HG02943 (cell line): Measurements from ENCODE around the gene EGFL7.
A peak's percentile ranks its signal among the peaks of the same experiment; 100 is the strongest.
"Not testable (repeated sequence)": the region's sequence is repeated elsewhere in the genome, so short reads cannot be mapped to it uniquely, and the experiment has no call there.

Experiments
- ATAC-seq: cut with Tn5 transposase; IDR thresholded peaks from one replicate; pipeline ENCODE4 v1.9.1; 2021; ENCODE audit warnings: mild to moderate bottlenecking, low read depth, moderate library complexity; ENCODE audit not compliant: unreplicated experiment

Gene EGFL7

DNA sequence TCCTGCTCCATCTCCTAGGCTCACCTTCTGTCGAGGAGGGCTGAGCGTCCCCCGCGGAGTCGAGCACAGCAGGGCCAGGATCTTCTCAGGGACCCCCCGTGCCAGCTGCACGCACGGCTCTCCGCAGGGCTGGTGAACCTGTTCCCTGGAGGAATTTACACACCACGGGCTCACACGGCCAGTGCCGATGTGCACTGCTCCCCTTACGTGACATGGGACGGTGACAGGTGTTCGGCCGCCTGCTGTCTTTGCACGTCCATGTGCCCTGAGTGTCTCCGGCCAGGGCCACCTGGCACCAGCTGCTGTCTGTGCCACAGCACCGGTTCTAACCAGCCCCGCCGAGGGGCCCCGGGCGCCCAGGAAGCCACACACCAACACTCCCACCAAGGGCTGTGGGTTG is 33.2 kb downstream of the EGFL7 start:
- no peak for ATAC-seq

DNA sequence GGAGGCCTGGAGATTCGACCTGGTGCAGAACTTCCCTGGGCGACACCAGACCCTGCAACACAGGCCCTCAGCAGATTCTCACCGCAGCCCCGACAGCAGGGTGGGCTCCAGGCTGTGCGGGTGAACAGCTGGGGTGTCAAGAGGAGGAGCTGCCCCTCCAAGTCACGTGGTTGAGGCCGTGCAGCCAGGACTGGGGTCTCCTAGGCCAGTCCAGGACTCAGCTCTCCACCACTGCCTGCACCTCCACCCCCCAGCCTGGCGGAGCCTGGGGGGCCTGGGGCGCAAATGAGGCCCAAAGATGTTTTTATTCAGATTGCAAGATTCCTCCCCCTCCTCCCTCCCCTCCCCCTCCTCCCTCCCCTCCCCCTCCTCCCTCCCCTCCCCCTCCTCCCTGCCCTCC is 33.8 kb downstream of the EGFL7 start:
- no peak for ATAC-seq

DNA sequence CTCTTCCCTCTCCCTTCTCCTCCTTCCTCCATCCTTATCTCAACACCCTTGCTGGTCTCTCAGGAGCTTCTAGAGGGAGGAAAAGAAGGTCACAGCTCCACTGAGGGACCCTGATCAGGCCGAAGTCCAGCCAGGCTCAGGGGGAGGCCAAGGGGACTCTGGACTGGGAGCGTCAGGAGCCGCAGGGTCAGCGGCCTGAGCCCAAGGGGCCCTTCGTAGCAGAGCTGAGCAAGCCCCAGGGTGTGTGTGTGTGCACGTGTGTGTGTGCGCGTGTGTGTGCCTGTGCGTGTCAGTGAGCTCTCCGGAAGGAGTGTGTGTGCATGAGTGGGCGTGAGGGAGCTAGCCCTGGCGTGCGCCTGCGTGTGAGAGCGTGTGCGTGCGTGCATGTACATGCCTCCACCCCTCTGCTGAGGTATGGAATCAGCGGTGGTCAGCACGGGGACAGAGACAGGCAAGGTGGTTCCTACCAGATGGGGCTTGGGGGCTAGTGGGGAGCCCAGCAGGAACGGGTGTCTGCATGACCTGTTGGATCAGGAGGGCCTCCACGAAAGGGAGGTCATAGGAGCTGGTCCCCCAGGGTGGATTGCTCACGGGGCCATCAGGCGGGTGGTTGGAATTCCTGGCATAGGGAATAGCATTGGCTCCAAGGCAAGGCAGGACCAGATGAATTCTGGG is 34.6 kb downstream of the EGFL7 start:
- no peak for ATAC-seq

DNA sequence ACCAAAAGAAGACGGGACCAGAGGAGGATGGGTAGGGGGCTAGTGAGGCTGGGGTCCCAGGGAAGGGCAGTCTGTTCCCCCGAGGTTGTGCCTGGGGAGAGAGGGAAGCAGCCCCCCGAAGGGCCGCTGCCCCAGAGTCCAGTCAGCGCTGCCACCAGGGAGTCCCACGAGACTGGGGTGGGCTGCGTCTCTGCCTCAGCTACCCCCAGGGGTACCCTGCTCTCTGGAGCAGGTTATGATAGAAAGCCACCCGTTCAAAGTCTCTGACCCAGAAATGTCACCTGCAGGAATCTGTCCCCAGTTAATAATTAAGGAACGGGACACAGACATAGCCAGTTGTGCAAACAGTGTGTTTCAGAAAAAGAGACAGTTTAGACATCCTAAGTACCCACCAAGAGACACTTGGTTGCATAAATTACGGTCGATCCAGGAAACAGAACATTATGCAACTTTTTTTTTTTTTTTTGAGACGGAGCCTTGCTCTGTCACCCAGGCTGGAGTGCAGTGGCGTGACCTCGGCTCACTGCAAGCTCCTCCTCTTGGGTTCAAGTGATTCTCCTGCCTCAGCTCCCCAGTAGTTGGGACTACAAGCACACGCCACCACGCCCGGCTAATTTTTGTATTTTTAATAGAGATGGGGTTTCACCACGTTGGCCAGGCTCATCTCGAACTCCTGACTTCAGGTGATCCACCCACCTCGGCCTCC is 35.3 kb downstream of the EGFL7 start:
- ATAC-seq = no peak

DNA sequence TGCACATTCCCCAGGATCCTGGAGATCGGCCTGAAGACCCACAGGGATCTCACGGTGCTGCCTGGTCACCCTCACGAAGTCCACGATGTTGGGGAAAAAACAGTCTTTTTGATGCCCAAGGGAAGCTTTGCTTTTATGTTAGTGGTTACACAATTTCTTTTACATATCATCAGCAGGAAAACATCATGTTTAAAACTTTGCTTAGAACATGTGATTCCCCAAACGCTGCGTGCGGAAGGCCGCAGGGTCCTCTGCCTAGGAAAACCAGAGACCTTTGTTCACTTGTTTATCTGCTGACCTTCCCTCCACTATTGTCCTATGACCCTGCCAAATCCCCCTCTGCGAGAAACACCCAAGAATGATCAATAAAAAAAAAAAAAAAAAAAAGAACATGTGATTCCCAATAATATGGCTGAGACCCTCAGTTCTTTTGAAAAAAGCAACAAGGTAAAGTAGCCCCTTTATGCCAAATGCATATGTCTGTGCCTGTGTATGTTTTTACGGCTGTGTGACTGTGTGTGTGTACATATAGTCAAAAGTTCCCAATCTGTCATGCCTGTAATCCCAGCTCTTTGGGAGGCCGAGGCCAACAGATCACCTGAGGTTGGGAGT is 36.0 kb downstream of the EGFL7 start:
- ATAC-seq = no peak

DNA sequence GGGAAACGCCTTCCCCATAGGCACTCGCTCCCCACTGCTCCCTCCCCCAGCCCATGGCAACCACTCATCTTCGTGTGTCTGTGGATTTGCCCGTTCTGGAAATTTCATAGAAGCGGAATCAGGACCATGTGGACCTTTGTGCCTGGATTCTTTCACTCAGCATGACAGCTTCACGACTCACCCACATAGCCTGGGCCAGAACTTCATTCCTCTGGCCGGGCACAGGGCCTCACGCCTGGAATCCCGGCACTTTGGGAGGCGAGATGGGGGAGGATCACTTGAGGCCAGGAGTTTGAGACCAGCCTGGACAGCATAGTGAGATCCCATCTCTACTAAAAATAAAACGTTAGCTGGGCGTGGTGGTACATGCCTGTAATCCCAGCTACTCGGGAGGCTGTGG is 37.6 kb downstream of the EGFL7 start:
- ATAC-seq = no peak

DNA sequence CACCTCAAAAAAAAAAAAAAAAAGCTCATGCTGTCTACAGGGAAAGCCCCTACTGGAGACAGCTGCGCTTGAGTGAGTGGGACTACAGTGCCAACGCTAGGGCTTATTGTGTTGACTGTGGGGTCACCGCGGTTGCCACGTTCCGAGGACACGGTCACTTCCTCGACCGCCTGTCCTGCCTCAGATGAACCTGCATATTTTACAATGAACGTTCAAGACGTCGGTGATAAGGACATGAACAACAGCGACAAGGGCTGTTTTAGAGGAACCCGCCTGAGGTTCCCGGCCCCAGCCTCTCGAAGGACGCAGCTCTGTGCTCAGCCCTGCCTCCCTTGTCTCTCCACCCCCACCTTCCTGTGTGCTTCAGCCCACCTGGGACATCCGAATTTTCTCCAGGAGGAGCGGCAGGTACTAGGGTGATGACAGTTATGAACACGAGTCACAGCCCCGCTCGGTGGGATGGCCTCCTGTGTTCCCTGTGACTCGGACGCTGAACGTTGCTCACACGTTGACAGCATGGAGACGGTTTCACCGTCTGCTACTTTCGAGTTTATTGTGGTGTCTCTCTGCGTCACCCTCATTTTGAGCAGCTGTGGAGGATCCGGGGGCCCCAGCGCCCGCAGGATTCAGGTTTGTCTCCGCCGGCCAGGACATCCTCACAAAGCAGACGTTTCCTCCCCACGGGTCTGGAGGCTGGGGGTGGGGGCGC is 38.4 kb downstream of the EGFL7 start:
- ATAC-seq = peak; percentile 52

DNA sequence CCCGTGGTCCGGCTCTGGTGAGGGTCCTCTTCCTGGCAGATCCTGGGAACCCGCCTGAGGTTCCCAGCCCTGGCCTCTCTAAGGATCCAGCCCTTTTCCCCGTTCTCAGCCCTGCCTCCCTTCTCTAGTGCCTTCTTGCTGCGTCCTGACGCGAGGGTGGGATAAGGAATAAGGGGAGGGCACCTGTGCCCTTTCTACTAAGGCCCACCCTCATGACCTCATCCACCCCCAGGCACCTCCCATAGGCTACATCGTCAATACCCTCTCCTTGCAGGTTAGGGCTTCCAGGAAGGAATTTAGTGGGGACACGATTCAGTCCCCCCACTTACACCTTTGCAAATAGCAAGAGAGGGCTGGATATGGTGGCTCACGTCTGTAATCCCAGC is 38.9 kb downstream of the EGFL7 start:
- ATAC-seq = no peak

DNA sequence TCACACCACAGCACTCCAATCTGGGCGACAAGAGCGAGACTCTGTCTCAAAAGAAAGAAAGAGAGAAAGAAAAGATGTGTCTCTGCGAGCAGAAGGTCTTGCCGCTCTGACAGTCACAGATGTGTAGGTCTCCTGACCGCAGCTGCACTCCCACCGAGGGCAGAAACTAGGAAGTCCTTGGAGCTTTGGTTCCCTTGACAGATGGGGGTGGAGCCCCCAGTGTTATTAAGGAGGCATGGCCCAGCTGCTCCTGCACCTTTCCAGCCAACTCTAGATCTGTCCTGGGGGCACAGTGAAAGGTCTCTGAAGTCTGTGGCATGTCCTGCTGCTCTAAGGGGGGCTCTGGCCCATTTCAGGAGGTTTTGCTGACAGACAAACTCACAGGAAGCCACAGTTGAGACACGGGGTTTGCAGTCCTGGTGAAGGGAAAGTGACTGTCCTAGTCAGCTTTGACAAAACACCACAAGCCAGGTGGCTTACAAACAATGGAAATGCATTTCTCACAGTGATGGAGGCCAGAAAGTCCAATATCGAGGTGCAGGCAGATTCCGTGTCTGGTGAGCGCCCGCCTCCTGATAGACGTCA is 40.7 kb downstream of the EGFL7 start:
- ATAC-seq = no peak

DNA sequence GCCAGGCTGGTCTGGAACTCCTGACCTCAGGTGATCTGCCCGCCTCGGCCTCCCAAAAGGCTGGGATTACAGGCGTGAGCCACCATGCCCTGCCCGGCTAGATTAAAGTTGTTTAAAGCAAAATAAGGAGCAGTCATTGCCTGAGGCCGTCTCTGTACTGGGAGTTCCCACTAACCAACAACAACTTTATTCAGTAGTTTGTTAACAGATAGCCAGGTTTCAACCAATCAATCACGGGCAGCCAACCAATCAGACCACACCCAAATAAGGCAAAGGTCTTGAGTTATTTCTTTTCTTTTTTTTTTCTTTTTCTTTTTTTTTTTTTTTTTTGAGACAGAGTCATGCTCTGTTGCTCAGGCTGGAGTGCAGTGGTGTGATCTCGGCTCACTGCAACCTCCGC is 42.0 kb downstream of the EGFL7 start:
- not testable (repeated sequence) for ATAC-seq

DNA sequence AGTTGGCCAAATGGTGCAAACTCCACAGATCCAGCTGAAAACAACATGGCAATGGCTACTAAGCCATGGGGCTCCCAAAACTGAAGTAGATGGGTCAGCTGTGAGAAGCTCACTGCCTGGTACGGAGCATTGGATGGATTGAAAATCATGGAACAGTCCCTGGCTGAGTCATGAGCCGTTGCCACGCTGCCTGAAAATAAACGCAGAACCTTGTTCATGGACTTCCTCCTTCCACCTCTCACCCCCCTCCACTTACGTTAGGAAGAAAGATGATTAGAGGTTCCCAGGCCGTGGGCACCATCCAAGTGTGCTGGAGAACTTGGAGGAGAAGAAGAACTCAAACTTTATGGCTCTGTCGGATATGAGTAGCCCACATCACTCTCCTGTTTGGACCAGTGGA is 42.8 kb downstream of the EGFL7 start:
- no peak for ATAC-seq

DNA sequence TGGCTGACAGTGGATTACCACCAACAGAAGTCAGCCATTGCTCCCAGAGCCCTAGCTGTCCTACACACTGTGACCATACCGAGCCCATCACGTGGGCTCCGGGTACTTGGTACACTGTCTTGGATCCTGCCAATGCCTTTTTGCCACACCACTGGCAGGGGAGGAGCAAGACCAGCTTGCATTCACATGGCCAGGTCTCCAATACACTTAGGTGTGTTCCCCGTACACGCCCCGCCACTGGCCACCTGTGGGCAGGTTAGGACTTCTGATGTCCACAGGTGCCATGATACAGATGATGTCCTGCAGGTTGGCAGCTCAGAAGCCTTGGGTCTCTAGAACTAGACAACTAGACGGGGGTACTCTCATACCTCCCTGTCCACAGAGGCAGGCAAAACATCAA is 44.3 kb downstream of the EGFL7 start:
- ATAC-seq = no peak

DNA sequence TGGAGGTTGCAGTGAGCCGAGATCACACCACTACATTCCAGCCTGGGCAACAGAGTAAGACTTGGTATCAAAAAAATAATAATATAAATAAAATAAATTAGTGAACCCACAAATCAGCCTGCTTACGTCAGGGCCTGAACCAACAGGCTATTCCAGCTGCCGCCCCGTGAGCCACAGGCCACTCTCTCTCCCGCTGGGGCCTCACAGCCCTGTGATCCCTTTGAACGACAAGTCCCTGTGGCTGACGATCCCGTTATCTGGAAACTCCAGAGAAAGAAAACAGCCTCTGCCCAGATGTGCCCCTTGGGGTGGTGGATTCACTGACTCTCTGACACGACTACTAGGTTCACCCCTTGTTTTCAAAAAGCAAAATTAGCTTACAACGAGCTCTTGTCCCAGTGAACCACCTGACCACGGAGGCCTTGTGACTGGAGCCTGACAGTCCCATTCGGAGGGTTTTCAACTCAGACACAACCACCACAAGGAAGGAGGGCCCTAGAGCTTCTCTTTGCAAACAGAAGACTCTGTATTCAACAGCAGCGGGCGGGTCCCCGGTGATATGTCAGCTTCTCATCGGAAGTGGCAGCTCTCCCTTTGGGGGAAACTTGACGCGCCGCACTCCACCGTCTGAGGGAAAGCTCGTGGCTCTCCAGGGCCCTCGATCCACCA is 45.3 kb downstream of the EGFL7 start:
- ATAC-seq = no peak

DNA sequence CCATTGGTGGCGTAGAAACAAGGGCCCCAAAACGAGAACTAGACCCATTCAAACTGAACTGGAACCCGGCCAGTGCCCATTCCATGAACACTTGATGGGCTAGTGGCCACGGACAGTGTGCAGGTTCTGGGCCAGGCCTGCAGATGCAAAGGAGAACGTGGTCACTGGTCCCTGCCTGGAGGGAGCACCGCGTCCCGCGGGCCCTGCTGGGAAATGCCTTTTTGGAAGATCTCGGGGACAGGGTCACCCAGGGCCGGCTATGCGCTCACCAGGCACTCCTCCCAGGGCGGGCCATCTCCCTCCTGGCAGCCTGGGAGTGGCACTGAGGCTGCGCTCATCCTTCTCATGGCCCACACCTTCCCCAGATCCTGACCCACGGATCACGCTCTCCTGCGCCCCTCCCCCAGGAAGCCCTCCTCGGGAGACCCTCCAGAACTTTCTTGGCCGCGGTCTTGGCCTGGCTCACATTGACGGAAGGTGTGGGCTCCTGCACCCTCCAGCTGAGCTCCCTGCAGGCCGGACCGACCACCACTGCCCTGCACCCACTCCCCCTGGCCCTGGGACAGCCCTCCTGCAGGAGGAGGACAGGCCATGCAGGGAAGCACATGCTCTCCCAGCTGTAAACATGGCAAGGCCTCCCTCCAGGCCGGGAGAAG is 46.9 kb downstream of the EGFL7 start:
- no peak for ATAC-seq

DNA sequence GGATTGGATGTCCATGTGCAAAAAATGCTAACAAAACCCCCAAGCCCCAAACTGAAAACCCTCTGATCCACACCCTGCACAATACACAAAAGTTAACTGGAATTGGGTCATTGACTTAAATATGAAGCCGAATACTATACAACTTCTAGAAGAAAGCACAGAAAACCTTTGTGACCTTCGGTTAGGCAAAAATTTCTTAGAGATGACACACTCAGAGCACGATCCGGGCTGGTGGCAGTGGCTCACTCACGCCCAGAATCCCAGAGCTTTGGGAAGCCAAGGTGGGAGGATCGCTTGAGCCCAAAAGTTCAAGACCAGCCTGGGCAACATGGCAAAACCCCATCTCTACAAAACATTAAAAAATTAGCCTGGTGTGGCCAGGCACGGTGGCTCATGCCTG is 47.8 kb downstream of the EGFL7 start:
- ATAC-seq = no peak

DNA sequence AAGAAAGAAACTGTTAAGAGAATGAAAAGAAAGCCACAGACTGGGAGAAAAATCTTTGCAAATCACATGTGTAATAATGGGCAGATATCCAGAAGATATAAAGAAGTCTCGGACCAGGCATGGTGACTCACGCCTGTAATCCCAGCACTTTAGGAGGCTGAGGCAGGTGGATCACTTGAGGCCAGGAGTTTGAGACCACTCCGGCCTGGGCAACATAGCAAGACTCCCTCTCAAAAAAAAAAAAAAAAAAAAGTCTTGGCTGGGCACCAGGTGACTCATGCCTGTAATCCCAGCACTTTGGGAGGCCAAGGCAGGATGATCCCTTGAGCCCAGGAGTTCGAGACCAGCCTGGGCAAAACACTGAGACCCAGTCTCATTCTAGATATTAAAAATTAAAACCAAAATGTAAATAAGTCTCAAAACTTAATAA is 48.5 kb downstream of the EGFL7 start:
- not testable (repeated sequence) for ATAC-seq

DNA sequence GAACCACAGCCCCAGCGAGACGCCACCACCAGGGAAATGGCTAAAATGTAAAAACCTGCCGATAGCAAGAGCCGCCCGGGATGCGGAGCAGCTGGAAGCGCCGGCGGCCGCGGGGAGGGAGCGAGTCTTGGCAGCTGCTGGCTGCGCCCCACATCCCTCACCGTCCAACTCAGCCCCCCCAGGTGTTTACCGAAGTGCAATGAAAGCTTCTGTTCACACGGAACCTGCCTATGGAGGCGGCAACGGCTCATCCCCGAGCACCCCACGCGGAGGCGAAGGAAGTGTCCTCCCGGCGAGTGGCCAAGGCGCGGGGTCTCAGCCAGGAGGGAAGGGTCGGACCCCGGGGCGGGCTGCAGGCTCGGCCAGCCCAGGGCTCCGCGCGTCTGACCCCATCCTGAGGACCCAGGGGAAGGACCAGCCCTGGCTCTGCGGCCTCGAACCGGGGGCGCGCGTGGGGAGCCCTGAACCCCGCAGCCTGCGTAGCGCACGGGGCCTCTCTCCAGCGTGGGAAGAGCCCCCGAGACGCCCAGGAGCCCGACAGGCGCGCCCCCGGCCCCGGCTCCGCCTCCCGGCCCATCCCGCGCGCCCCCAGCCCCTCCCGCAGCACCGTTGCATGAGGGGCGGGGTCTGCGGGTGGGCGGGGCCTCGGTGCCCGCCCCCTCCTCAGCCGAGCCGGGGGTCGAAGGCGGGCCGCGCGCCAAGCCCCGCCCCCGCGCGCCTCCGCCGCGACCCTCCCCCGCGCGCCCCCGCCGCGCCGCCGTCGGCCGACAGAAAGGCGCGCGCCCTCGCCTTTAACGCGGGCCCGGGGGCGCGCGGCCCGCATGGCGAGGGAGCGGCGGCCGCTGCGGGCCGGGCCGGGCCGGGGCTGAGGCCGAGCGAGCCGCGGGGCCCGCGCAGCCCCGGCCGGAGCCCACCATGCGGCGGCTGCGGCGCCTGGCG is 49.3 kb downstream of the EGFL7 start, which contains the start of gene DIPK1B:
Gene DIPK1B (plus strand): TSS at position 822 of the 939 bp plus-strand sequence. CDS start 94 bp downstream, at position 916.
- no peak for ATAC-seq

DNA sequence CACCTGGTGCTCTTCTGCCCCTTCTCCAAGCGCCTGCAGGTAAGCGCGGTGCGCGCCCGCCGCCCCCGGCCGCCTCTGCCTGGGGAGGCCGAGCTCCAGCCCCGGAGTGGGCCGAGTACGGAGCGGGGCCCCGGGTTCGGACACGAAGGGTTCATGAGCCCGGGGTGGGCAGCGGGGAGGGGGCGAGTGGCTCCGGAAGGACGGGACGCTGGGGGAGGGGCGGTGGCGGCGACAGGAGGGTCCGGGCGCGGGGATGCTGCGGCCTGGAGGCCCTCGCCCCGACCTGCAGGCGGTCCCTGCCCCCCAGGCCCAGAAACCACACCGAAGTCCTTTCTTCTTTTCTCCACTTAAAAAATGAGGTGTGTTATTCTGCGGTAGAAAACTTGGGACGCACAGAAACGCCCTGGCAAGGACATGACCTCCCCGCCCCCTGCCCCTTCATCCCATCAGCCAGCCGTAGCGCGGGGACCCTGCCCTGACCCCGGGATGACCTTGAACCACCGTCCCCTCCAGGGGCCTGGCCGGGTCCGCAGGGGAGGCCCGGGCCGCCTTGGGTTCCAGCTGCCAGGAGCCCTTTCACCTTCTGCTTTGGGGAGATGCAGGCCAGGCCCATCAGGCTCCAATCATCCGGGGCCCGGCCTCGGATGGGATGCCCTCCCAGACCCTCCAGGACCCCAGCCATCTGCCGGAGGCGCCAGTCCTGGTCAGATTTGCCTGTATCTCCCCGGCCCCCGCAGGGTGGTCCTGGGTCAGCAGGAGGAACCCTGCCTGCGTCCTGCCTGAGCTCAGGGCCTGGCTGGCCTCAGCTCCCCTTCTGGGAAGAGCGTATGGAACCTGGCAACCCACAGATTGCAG is 50.2 kb downstream of the EGFL7 start:
- ATAC-seq = no peak
